Esophagus muscularis mucosa (tissue), 4 donors: Measurements from ENCODE around the gene IL15RA.
"Not testable (repeated sequence)": the region's sequence is repeated elsewhere in the genome, so short reads cannot be mapped to it uniquely, and the experiment has no call there.

Experiments
- EP300 ChIP-seq: sonication (generic); formaldehyde crosslinking; IDR thresholded peaks from one replicate; pipeline ENCODE4 v1.6.1; 2017; ENCODE audit warnings: antibody characterized with exemption
- POLR2A ChIP-seq: fragments of 450-650 bp; IDR thresholded peaks from one replicate; pipeline ENCODE4 v1.6.1; 2017; ENCODE audit warnings: antibody characterized with exemption, moderate library complexity, mild to moderate bottlenecking, low read depth
- POLR2AphosphoS5 ChIP-seq, 2 donors: sonication (generic); formaldehyde crosslinking; IDR thresholded peaks; one replicate each; pipeline ENCODE4 v1.6.1; 2017; ENCODE audit warnings: antibody characterized with exemption in 2 of 2
- TF ChIP-seq, protein P1 (sequence below), 3 experiments: fragments of 200-600 bp in 2 of 3; fragments of 450-650 bp in 1 of 3; sonication (generic) in 2 of 3; IDR thresholded peaks; one replicate each; pipeline ENCODE4 v1.5.1; 2017 to 2019; ENCODE audit warnings: antibody characterized with exemption in 3 of 3, mild to moderate bottlenecking in 2 of 3, moderate library complexity in 1 of 3

DNA sequence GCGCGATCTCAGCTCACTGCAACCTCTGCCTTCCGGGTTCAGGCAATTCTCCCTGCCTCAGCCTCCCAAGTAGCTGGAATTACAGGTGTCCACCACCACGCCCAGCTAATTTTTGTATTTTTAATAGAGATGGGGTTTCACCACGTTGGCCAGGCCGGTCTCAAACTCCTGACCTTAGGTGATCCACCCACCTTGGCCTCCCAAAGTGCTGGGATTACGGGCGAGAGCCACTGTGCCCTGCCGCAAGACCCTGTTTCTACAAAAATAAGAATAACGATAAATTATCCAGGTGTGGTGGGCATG, 16.4 kb downstream of the IL15RA start:
- TF ChIP-seq, protein P1, sequence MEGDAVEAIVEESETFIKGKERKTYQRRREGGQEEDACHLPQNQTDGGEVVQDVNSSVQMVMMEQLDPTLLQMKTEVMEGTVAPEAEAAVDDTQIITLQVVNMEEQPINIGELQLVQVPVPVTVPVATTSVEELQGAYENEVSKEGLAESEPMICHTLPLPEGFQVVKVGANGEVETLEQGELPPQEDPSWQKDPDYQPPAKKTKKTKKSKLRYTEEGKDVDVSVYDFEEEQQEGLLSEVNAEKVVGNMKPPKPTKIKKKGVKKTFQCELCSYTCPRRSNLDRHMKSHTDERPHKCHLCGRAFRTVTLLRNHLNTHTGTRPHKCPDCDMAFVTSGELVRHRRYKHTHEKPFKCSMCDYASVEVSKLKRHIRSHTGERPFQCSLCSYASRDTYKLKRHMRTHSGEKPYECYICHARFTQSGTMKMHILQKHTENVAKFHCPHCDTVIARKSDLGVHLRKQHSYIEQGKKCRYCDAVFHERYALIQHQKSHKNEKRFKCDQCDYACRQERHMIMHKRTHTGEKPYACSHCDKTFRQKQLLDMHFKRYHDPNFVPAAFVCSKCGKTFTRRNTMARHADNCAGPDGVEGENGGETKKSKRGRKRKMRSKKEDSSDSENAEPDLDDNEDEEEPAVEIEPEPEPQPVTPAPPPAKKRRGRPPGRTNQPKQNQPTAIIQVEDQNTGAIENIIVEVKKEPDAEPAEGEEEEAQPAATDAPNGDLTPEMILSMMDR (IDR thresholded peaks at IDR 0.05), result not testable (repeated sequence)
- not testable (repeated sequence) for TF ChIP-seq POLR2A; EP300; POLR2AphosphoS5 (IDR thresholded peaks at IDR 0.05)
